HG03457 (cell line): ENCODE measurements around the gene MCM10.

Source experiments
- ATAC-seq: cut with Tn5 transposase; IDR thresholded peaks from one replicate; pipeline ENCODE4 v1.9.1; 2021; ENCODE audit warnings: moderate number of reproducible peaks; ENCODE audit not compliant: unreplicated experiment

Gene MCM10

GRCh38 chr10:13163859-13164258 is 2.5 kb downstream of the MCM10 start:
- no peak for ATAC-seq

GRCh38 chr10:13165177-13165576 is 3.8 kb downstream of the MCM10 start:
- no peak for ATAC-seq

GRCh38 chr10:13167568-13167967 is 6.2 kb downstream of the MCM10 start:
- ATAC-seq, result no peak

- ATAC-seq, result no peak
These were observed 7.4 kb downstream of the MCM10 start for GRCh38 chr10:13168781-13169180.

GRCh38 chr10:13173616-13174015 is 12.3 kb downstream of the MCM10 start:
- no peak for ATAC-seq

- no peak for ATAC-seq
These were observed 19.4 kb downstream of the MCM10 start for GRCh38 chr10:13180788-13181187.

- ATAC-seq, result no peak
These were observed 21.1 kb downstream of the MCM10 start for GRCh38 chr10:13182424-13182823.

- no peak for ATAC-seq
These were observed 22.3 kb downstream of the MCM10 start for GRCh38 chr10:13183625-13184024.

GRCh38 chr10:13184276-13184675 is 22.9 kb downstream of the MCM10 start:
- no peak for ATAC-seq

- ATAC-seq, result no peak
These were observed 23.6 kb downstream of the MCM10 start for GRCh38 chr10:13184730-13185514.

- ATAC-seq, result no peak
These were observed 25.8 kb downstream of the MCM10 start for GRCh38 chr10:13187135-13187534.

GRCh38 chr10:13188593-13188992 is 27.2 kb downstream of the MCM10 start:
- ATAC-seq, result no peak

GRCh38 chr10:13189961-13190360 is 28.6 kb downstream of the MCM10 start:
- ATAC-seq, result no peak

- no peak for ATAC-seq
These were observed 29.5 kb downstream of the MCM10 start for GRCh38 chr10:13190816-13191215.

- no peak for ATAC-seq
These were observed 30.0 kb downstream of the MCM10 start for GRCh38 chr10:13191362-13191761.

- ATAC-seq, result no peak
These were observed 32.3 kb downstream of the MCM10 start for GRCh38 chr10:13193637-13194036.

- ATAC-seq, result no peak
These were observed 33.7 kb downstream of the MCM10 start for GRCh38 chr10:13195016-13195415.

GRCh38 chr10:13201132-13201531 is 39.8 kb downstream of the MCM10 start:
- no peak for ATAC-seq

- ATAC-seq, result no peak
These were observed 44.7 kb downstream of the MCM10 start for GRCh38 chr10:13206091-13206490.

GRCh38 chr10:13206546-13207443 is 45.4 kb downstream of the MCM10 start:
- ATAC-seq, result no peak

- ATAC-seq, result no peak
These were observed 51.8 kb downstream of the MCM10 start for GRCh38 chr10:13213163-13213562.

GRCh38 chr10:13218878-13219277 is 57.5 kb downstream of the MCM10 start:
- no peak for ATAC-seq
